NCI-H1436 (cell line): Measurements from ENCODE around the gene STOM.

Experiments used
- DNase-seq: peaks from one replicate; lab custom pipeline; 2025; lab: John Stamatoyannopoulos, UW

The STOM gene

DNA sequence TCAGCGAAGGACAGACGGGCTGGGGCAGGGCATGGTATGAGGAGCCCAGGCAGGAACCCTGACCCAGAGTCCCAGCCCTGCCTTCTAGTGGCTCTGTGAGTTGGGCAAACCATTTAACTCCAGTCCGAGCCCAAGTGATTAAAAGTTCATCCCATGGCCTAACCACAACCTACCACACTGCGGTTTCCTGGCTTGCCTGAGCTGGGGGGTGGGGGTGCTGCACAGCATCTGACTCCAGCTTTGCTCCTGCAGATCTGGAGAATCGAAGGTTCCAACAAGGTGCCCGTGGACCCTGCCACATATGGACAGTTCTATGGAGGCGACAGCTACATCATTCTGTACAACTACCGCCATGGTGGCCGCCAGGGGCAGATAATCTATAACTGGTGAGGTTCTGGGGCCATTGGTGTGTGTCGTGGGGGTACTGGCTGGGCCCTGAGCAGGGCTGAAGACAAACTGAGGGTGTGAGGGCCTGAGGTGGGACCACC lies 49.0 kb downstream of the STOM start:
- no peak for DNase-seq

DNA sequence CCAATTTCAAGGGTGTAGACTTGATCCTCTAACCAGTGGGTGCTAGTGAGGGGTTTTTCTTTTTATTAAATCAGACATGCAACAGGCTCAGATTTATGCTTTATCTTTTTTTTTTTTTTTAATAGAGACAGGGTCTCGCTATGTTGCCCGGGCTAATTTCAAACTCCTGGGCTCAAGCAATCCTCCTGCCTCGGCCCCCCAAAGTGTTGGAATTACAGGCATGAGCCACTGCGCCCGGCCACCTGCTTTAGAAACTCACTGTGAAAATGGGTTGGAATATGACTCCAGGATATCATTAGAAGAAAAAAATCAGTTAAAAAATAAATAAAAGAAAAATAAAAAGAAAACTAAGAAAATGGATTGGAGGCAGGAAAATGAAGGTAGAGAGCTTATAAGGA lies 50.7 kb downstream of the STOM start:
- no peak for DNase-seq

DNA sequence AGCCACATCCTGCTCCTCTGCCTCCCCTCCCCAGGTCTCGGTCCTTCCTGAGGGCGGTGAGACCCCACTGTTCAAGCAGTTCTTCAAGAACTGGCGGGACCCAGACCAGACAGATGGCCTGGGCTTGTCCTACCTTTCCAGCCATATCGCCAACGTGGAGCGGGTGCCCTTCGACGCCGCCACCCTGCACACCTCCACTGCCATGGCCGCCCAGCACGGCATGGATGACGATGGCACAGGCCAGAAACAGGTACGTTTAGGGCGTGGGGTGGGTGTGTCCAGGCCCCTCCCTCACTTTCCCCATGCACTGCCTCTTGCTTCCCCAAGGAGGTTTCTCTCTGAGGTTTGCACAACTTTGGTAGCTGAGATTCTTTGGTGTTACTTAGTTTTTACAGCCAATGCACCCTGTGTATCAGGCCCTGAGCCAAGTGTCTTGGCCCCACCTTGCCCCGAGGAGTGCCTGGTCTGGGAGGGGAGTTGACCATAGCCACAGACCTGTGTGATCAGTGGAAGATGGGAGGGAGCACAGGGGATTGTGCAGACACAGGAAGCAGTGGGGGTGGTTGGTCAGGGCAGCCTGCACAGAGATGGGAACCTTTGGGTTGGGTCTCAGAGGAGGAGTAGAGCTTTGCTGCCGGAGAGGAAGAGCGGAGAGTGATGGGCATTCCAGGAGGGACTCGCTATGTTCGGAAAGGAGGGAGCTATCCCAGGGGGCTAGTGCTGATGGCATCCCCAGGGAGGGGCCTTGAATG lies 51.2 kb downstream of the STOM start:
- DNase-seq = no peak

DNA sequence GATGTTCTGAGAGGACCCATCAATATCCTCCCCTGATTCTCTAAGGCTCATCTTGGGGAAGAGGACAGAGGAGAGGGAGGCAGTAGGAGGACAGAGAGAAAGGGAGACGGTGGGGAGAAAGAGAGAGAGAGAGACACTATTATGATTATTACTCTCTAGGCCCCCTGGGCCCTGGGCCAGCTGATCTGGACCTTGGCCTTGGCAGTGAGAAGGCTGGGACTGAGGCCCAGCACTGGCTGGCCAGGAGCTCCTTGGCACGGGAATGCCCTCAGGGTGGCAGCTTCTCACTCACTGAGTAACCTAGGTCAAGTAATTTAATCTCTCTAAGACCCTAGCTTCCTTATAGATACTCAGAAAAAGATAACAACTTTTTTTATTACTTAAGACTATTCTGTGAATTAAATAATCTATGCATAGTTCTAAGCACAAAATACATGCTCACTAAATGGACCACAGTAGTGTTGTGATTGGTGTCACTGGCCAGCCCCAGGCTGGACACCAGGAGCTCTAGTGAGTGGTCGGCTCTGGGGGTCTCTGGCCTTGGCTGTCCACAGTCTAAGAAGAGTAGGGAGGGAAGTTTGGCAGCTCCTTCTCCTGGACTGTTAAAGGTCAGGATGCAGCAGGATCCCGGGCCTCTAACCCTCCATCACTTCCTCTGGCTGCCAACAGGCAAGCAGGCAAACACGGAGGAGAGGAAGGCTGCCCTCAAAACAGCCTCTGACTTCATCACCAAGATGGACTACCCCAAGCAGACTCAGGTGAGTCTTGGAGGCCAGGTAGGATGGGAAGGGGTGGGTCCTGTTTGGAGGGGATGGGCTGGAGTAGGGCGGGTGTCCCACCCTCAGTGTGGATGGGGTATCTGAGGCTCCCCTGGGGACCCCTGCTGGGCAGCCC lies 52.1 kb downstream of the STOM start:
- no peak for DNase-seq

DNA sequence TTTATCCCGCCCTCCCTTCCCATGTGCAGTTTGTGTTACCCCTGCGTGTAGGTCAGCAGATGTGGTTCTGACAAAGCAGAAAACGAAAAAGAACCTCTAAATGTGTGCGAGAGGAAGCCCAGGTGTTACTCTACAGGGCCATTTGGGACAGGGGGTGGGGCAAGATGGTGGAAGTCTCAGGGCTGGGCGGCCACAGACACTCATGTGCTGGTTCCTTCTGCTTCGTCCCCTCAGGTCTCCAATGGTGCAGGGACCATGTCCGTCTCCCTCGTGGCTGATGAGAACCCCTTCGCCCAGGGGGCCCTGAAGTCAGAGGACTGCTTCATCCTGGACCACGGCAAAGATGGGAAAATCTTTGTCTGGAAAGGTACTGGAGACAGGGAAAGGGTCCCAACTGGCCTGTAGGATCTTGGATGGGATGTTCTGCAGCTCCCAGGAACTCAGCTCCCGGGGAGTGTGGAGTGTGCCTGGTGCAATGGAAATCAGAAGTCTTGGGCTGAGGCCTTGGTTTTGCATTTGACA lies 53.1 kb downstream of the STOM start:
- no peak for DNase-seq

DNA sequence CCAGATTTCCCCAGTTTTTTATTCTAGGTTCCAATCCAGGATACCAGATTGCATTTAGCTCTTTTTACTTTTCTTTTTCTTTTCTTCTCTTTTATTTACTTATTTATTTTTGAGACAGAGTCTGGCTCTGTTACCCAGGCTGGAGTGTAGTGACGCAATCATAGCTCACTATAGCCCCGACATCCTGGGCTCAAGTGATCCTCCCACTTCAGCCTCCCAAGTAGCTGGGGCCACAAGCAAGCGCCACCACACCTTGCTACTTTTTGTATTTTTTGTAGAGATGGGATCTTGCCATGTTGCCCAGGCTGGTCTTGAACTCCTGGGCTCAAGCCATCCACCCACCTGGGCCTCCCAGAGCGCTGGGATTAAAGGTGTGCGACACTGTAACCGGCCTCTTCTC lies 53.7 kb downstream of the STOM start:
- DNase-seq = no peak

DNA sequence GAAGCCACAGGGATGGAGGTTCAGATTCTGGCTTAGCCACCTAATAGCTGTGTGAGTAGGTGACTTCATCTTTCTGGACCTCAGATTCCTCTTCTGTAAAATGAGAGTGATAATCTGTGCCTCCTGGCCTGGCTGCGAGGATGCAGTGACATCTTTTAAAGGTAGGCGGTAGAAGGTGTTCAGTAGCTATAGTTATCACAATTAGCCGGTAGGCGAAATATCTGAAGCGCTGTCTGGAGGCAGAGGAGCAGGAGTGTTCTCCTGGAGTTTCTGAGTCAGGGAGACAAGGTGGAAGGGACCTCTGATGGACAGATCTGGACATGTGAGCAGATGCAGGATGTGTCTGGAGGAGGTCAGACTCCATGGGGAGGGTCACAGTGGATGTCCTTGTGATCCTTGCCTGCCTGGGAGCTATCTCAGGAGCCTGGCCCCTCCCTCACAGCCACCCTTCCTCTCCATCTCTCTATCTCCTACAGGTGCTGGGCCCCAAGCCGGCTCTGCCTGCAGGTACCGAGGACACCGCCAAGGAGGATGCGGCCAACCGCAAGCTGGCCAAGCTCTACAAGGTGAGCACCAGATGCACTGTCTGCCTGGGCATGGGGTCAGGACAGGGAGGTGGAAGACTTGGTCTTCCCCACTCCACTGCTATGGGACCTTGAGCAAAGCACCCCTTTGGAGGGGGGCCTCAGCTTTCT lies 56.4 kb downstream of the STOM start:
- DNase-seq = no peak

DNA sequence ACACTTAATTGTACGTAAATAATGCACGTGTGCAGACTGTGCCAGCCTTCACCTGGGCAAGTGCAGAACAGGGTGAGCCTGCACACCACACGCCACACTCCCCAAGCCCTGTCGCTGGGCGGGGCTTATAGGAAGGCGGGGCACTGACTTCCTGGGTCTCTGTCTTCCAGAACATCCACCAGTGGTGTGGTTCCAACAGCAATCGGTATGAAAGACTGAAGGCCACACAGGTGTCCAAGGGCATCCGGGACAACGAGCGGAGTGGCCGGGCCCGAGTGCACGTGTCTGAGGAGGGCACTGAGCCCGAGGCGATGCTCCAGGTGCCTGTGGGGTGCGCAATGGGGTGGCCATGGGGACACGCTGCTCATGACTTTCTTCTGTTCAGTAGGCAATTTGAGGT lies 57.9 kb downstream of the STOM start:
- no peak for DNase-seq

DNA sequence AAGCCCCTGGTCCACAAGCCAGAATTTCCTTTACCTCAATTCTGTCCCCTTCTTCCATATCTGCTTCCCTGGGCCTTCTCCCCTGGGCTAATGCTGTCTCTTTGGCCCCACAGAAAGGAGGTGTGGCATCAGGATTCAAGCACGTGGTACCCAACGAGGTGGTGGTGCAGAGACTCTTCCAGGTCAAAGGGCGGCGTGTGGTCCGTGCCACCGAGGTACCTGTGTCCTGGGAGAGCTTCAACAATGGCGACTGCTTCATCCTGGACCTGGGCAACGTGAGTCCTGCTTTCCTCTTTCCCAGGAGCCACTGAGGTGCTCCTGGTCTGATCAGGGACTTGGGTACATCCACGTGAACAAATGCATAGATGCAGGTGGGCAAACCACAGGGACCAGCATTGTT lies 59.5 kb downstream of the STOM start:
- DNase-seq = no peak

DNA sequence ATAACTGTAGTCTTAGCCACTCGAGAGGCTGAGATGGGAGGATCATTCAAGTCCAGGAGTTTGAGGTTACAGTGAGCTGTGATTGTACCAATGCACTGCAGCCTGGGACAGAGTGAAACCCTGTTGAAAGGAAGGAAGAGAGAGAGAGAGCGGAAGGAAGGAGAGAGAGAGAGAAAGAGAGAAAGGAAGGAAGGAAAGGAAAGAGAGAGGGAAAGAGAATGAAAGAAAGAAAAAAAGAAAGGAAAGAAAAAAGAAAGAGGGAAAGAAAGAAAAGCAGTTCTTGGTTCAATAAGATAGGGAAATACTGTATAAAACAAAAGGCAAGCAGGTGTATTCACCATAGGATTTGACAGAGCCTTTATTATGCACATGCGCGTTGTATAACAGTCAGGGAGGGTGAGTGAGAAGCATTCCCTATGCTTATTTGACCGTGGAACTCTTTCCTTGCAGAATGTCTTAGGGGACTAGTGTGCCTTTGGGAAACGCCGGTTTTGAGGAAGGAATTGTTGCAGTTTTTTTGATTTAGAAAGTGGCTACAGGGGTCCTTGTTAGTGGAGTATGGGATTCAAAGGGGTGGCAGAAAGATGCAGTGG lies 60.1 kb downstream of the STOM start:
- DNase-seq = no peak

DNA sequence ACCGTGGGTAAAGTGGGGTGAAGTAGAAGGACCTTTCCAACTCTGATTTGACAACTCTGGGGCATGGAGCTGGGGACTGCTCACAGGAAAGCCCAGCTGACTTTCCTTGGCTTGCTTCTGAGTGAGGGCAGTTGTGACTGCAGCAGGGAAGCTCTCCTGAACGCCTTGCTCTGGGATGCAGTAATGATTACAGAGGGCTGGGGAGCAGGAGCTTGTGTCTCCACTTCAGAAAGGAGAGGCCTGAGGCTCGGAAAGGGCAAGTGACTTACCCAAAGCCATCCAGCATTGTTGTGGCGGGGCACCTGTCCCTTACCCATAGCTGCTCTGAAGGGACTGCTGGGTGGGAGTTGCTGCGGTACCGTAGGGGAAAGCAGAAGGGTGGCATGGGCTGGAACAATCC lies 60.9 kb downstream of the STOM start:
- DNase-seq = no peak

DNA sequence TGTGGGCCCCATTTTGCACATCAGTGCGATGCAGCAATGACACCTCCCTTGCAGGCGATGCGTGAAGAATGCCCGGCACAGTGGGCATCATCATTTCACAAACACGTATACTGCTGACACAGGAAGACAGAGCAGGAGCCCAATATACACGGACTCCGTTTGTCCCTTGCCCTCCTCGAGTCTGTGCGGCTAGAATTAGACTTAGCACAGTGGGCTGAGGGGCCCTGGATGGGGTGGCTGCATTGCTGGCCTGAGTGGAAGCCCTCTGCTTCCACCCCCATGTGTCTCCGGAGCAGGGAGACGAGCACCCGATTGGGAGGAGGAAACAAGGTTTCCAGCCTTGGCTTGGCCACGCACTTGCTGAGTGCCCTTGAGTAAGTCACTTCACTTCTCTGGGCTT lies 61.3 kb downstream of the STOM start:
- DNase-seq = no peak

DNA sequence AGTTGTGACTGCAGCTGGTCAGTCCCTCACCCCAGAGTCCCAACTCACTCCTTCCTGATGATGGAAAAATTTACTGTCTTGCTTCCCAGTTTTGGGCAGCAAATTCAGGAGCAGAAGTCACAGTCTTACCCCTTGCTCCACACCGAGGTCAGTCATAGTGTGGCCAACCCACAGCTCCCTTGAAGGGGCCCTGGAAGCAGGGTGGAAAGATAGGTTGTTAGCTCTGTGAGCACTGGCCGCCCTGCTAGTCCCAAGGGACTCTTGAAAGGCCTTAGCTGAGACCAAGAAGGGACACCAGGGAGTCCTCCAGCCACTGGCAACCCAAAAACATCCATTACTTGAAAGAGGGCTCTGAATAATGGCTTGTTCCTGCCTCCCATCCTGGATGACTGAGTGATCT lies 62.1 kb downstream of the STOM start:
- DNase-seq = no peak

DNA sequence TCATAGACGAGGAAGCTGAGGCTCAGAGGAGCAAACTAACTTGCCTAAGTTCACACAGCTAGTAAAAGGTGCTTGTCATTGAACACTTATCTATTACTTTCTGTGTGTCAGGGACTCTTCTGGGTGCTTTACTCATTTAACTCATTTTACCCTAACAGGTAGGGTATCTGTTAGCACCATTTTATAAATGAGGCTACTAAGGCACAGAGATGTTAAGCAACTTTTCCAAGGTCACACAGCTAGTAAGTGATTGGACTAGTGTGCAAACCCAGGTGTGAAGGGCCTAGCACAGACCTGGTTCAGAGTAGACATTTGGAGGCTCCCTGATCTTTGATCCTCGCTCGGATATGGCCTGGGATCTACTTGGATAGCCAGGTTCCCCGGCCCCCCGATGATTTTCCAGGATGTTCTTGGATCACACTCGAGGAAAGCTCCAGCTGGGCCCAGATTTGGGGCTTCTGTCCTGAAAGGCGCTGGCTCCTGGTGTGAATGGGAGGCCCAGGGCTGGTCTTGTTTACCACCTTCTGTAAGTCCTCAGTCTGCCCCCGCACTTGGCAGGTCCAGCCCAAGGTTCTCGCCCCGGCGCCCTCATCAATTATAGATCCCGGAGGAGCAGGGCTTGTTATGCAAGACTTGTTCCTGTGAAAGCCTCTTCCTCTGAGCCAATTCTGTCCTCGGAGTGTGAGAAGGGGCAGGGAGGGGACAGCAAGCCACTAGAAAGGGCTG lies 64.6 kb downstream of the STOM start:
- DNase-seq = no peak

DNA sequence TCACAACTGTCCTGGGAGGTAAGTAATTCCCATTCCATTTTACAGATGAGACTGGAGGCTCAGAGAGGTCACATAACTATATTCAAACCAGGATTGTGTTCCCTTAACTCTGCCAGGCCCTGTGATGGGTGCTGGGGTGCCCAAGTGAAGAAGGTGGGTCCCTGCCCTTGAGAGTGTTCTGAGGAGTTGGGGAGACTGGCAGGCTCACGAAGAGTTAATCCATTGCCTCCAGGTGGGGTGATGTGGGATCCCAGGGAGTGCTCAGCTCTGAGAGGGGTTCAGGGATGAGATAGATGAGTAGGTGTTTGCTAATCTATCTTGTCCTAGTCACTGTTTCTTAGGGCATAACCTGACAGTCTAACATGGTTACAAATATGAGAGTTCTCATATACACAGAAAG lies 65.3 kb downstream of the STOM start:
- DNase-seq = no peak

DNA sequence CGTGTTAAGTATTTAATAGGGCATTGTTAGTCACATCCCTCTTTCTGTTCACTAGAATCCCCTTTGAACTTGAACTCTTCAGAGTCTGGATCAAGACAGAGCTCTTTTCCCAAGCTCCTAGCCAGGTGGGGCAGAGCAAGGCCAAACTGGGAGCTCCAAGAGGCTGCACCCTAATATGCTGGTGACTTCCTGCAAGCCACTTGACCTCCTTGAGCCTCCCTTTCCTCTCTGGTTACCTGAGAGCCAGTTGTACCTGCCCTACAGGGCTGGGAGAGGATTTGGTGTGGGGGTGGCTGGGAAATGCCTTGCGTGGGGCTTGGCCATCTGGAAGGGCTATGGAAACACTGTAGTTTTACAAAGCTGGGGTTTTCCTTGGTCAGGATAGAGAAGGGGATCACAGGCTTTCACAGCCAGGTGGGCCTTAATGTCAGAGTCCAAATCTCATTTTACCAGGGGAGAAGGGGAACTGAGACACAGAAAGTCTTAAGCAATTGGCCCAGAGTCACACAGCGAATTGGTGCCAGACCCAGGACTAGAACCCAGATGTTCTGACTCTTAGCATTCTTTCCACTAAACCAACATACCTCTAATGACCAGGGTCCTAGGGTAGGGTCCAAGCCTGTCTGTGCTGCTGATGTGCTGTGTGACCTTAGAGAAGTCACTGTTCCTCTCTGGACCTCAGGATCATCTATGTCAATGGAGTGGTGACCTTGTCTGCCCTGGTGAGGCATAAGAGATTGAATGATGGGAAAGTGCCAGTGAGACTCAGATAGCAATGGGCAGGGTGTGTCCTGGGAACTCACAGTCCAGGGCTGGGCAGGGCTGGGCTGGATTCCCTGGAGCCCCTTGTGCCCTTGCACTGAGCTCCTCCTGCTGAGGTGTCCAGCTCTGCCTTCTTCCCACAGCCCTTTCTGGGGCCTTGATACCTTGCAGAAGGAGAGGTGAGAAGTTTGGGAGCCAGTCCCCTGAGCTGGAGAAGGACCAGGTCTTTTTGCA lies 66.3 kb downstream of the STOM start:
- DNase-seq = no peak

DNA sequence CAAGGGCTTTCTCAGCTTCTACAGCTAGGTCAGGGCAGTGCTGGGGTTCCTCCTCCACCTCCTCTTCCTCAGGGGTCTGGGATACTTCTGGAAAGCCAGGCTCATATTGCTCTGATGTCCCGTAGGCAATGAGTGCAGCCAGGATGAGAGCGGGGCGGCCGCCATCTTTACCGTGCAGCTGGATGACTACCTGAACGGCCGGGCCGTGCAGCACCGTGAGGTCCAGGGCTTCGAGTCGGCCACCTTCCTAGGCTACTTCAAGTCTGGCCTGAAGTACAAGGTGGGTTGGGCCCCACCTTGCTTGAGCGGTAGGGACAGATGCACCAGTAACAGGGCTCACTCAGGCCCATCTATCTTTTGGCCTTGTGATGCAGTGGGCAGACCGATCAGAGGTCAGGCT lies 67.3 kb downstream of the STOM start:
- no peak for DNase-seq

DNA sequence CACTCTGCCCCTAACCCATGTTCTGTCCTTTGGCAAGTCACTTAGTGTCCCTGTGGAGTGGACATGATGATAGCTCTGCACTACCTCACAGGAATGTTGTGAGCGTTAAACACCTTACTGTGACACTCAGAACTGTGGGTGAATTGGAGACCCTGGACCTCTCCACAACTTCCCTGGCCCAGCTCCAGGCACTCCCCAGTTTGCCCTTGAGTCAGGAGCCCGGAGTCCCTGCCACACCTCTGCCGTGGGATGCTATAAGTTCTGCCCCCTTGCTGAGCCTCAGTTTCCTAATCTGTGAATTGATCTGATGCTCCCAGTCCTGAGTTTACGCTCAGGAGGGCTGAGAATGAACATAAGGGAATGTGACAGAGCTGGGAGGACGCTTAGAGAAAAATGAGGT lies 67.7 kb downstream of the STOM start:
- DNase-seq = no peak

DNA sequence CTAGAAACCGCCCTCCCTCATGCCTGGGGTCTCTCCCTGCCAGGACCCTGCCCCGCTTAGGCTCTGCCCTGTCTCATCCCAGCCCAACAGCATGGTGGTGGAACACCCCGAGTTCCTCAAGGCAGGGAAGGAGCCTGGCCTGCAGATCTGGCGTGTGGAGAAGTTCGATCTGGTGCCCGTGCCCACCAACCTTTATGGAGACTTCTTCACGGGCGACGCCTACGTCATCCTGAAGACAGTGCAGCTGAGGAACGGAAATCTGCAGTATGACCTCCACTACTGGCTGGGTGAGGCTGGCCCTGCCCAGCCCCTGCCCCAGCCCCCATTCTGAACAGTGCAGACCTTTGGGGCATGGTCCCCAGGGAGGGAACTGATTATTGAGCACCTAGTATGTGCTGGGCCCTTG lies 68.2 kb downstream of the STOM start:
- no peak for DNase-seq
